Cortex of kidney (tissue), 1 donor: Measurements from ENCODE around the gene RRBP1.
"Not testable (repeated sequence)": the region's sequence is repeated elsewhere in the genome, so short reads cannot be mapped to it uniquely, and the experiment has no call there.

Experiments used
- DNase-seq: peaks from one replicate; lab custom pipeline; 2025; lab: John Stamatoyannopoulos, UW

The RRBP1 gene

GRCh38 chr20:17661121-17661744 lies 20.8 kb downstream of the RRBP1 start:
- no peak for DNase-seq

- no peak for DNase-seq
Measured at GRCh38 chr20:17660667-17661066, 21.4 kb downstream of the RRBP1 start.

- no peak for DNase-seq
Measured at GRCh38 chr20:17659801-17660200, 22.2 kb downstream of the RRBP1 start.

- not testable (repeated sequence) for DNase-seq
Measured at GRCh38 chr20:17659344-17659743, 22.7 kb downstream of the RRBP1 start.

- no peak for DNase-seq
Measured at GRCh38 chr20:17658648-17658993, 23.4 kb downstream of the RRBP1 start.

- no peak for DNase-seq
Measured at GRCh38 chr20:17657898-17658647, 24.0 kb downstream of the RRBP1 start.

- no peak for DNase-seq
Measured at GRCh38 chr20:17657079-17657825, 24.8 kb downstream of the RRBP1 start.

GRCh38 chr20:17655865-17656479 lies 26.1 kb downstream of the RRBP1 start:
- DNase-seq: no peak

GRCh38 chr20:17655286-17655651 lies 26.8 kb downstream of the RRBP1 start:
- DNase-seq: no peak

- DNase-seq: no peak
Measured at GRCh38 chr20:17654649-17655285, 27.3 kb downstream of the RRBP1 start.

GRCh38 chr20:17653835-17654648 lies 28.0 kb downstream of the RRBP1 start:
- DNase-seq: no peak

GRCh38 chr20:17652411-17652810 lies 29.6 kb downstream of the RRBP1 start:
- no peak for DNase-seq

GRCh38 chr20:17651760-17652388 lies 30.2 kb downstream of the RRBP1 start:
- no peak for DNase-seq

GRCh38 chr20:17651129-17651759 lies 30.8 kb downstream of the RRBP1 start:
- no peak for DNase-seq

GRCh38 chr20:17650301-17651128 lies 31.5 kb downstream of the RRBP1 start:
- DNase-seq: no peak

GRCh38 chr20:17648791-17649730 lies 33.0 kb downstream of the RRBP1 start:
- no peak for DNase-seq

GRCh38 chr20:17648315-17648646 lies 33.8 kb downstream of the RRBP1 start:
- no peak for DNase-seq
